Inferior parietal cortex (tissue), 1 donor: ENCODE results near the gene RAP1GAP.
"Not testable (repeated sequence)": the region's sequence is repeated elsewhere in the genome, so short reads cannot be mapped to it uniquely, and the experiment has no call there.

Experiments used
- DNase-seq: peaks from one replicate; pipeline ENCODE4 v3.0.0-alpha.2; 2016; ENCODE audit errors: extremely low spot score

Gene RAP1GAP

GRCh38 chr1:21644348-21644747 lies 24.8 kb downstream of the RAP1GAP start:
- DNase-seq: no peak

GRCh38 chr1:21643624-21644023 lies 25.5 kb downstream of the RAP1GAP start:
- DNase-seq: no peak

- no peak for DNase-seq
Measured at GRCh38 chr1:21641967-21642739, 27.0 kb downstream of the RAP1GAP start.

- no peak for DNase-seq
Measured at GRCh38 chr1:21641537-21641936, 27.6 kb downstream of the RAP1GAP start.

GRCh38 chr1:21641076-21641475 lies 28.1 kb downstream of the RAP1GAP start:
- DNase-seq: no peak

GRCh38 chr1:21640653-21641052 lies 28.5 kb downstream of the RAP1GAP start:
- no peak for DNase-seq

GRCh38 chr1:21639594-21640041 lies 29.5 kb downstream of the RAP1GAP start:
- DNase-seq: no peak

GRCh38 chr1:21638531-21639341 lies 30.4 kb downstream of the RAP1GAP start:
- DNase-seq: no peak

GRCh38 chr1:21637514-21637913 lies 31.6 kb downstream of the RAP1GAP start:
- DNase-seq: no peak

GRCh38 chr1:21636029-21636428 lies 33.1 kb downstream of the RAP1GAP start:
- no peak for DNase-seq

- no peak for DNase-seq
Measured at GRCh38 chr1:21634806-21635535, 34.2 kb downstream of the RAP1GAP start.

- DNase-seq: no peak
Measured at GRCh38 chr1:21633992-21634805, 35.0 kb downstream of the RAP1GAP start.

- no peak for DNase-seq
Measured at GRCh38 chr1:21633141-21633755, 35.9 kb downstream of the RAP1GAP start.

- no peak for DNase-seq
Measured at GRCh38 chr1:21631944-21632887, 36.9 kb downstream of the RAP1GAP start.

GRCh38 chr1:21631590-21631943 lies 37.6 kb downstream of the RAP1GAP start:
- not testable (repeated sequence) for DNase-seq

GRCh38 chr1:21630571-21631343 lies 38.4 kb downstream of the RAP1GAP start:
- DNase-seq: no peak

GRCh38 chr1:21629971-21630370 lies 39.2 kb downstream of the RAP1GAP start:
- no peak for DNase-seq

- DNase-seq: no peak
Measured at GRCh38 chr1:21628798-21629393, 40.3 kb downstream of the RAP1GAP start.

- DNase-seq: no peak
Measured at GRCh38 chr1:21626921-21627339, 42.2 kb downstream of the RAP1GAP start.
